SK-N-MC (cell line): ENCODE data around the gene GLOD4.

ENCODE experiments used
- EZH2 ChIP-seq: fragments of 200-600 bp; sonication (generic); IDR thresholded peaks from one replicate; pipeline ENCODE4 v1.6.1; 2017; ENCODE audit warnings: antibody characterized with exemption
- FOXP2 ChIP-seq: optimal IDR thresholded peaks from 2 replicates; pipeline ENCODE3; 2011; ENCODE audit warnings: mild to moderate bottlenecking, moderate library complexity; ENCODE audit not compliant: insufficient read depth; ENCODE audit errors: extremely low read length, control extremely low read depth
- POLR2AphosphoS5 ChIP-seq: IDR thresholded peaks from 2 replicates; pipeline ENCODE4 v1.6.1; 2012; ENCODE audit warnings: mild to moderate bottlenecking, low read depth, low read length, borderline replicate concordance

- TF ChIP-seq EZH2: no peak
- no peak for TF ChIP-seq POLR2AphosphoS5
- no peak for TF ChIP-seq FOXP2
These were observed 31.5 kb downstream of the GLOD4 start for GRCh38 chr17:750431-751037.
